ENCODE measurements around the gene DHRS7B.

The DHRS7B gene

DNA sequence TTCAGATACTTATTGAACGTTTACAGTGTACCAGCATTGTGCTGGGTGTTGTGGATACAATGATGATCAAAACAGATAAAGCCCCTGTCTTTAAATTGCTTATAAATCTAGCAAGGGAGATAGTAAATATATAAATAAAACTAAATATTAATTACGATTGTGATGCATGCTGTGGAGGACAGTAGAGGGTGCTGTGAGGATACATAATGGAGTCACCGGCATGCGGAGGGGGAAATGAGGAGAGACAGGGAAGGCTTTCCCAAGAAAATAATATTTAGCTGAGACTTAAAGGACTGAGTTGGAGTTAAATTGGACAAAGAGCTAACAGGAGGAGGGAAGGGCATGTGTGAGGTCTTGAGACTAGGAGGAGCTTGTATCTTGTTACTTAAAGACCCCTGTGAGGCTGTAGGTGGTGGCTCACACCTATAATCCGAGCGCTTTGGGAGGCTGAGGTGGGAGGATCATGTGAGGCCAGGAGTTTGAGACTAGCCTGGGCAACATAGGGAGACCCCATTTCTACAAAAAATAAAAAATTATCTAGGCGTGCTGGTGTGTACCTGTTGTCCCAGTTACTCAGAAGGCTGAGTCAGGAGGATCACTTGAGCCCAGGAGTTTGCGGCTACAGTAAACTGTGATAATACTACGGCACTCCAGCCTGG lies 2.4 kb downstream of the DHRS7B start:
- CTCF ChIA-PET, result interaction anchor here (0.5 to 1.9 kb wide), 5 partner anchors 10 to 163 kb away, joined by 4 to 7 read pairs (median 5); no protein-coding TSS in a partner anchor
- DNase-seq (ENCODE audit: extremely low spot score), result no peak
- POLR2A ChIA-PET, result interaction anchor here (1.0 to 2.2 kb wide), 3 partner anchors 30 to 147 kb away, joined by 4 to 8 read pairs (median 4); no protein-coding TSS in a partner anchor
- TF ChIP-seq LEF1 (IDR thresholded peaks at IDR 0.05; ENCODE audit: borderline replicate concordance) (no peak), FOXM1 (IDR thresholded peaks at IDR 0.05; ENCODE audit: borderline replicate concordance) (no peak), SUZ12 (IDR thresholded peaks at IDR 0.05) (no peak), ELF4 (IDR thresholded peaks at IDR 0.05) (no peak), TARDBP (IDR thresholded peaks at IDR 0.05) (no peak), ARNT (IDR thresholded peaks at IDR 0.05) (no peak), ZNF384 (IDR thresholded peaks at IDR 0.05) (no peak), FOXK2 (IDR thresholded peaks at IDR 0.05) (no peak), L3MBTL2 (conservative IDR thresholded peaks at IDR 0.05) (no peak)

DNA sequence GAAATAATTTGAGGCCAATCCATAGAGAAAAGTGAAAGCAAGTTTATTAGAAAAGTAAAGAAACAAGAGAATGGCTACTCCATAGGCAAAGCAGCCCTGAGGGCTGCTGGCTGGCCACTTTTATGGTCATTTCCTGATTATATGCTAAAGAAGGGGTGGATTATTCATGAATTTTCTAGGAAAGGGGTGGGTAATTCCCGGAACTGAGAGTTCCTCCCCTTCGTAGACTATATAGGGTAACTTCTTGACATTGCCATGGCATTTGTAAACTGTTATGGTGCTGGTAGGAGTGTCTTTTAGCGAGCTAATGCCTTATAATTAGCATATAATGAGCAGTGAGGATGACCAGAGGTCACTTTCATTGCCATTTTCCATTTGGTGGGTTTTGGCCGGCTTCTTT lies 4.4 kb downstream of the DHRS7B start:
- CTCF ChIA-PET, result interaction anchor here (1.0 kb wide), 1 partner anchor 11 kb away, joined by 4 read pairs; no protein-coding TSS in a partner anchor
- no peak for TF ChIP-seq FOXM1 (IDR thresholded peaks at IDR 0.05; ENCODE audit: borderline replicate concordance)
- TF ChIP-seq SP1 (IDR thresholded peaks at IDR 0.05), result no peak
- TF ChIP-seq ARNT (IDR thresholded peaks at IDR 0.05), result no peak
- no peak for TF ChIP-seq LEF1 (IDR thresholded peaks at IDR 0.05; ENCODE audit: borderline replicate concordance)
- TF ChIP-seq TARDBP (IDR thresholded peaks at IDR 0.05), result no peak
- no peak for TF ChIP-seq L3MBTL2 (conservative IDR thresholded peaks at IDR 0.05)
- TF ChIP-seq FOXA1 (IDR thresholded peaks at IDR 0.05), result no peak
- TF ChIP-seq, protein P1, sequence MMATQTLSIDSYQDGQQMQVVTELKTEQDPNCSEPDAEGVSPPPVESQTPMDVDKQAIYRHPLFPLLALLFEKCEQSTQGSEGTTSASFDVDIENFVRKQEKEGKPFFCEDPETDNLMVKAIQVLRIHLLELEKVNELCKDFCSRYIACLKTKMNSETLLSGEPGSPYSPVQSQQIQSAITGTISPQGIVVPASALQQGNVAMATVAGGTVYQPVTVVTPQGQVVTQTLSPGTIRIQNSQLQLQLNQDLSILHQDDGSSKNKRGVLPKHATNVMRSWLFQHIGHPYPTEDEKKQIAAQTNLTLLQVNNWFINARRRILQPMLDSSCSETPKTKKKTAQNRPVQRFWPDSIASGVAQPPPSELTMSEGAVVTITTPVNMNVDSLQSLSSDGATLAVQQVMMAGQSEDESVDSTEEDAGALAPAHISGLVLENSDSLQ (IDR thresholded peaks at IDR 0.05), result no peak
- TF ChIP-seq FOXK2 (IDR thresholded peaks at IDR 0.05), result no peak
- no peak for TF ChIP-seq BHLHE40 (IDR thresholded peaks at IDR 0.05; ENCODE audit: borderline replicate concordance)
- no peak for TF ChIP-seq NFRKB (IDR thresholded peaks at IDR 0.05)
- TF ChIP-seq HDGF (IDR thresholded peaks at IDR 0.05; ENCODE audit: borderline replicate concordance), result no peak
- TF ChIP-seq ZNF384 (IDR thresholded peaks at IDR 0.05), result no peak
- DNase-seq (ENCODE audit: extremely low spot score), result no peak
- POLR2A ChIA-PET, result interaction anchor here (1.7 kb wide), 1 partner anchor 82 kb away, joined by 4 read pairs; no protein-coding TSS in a partner anchor

DNA sequence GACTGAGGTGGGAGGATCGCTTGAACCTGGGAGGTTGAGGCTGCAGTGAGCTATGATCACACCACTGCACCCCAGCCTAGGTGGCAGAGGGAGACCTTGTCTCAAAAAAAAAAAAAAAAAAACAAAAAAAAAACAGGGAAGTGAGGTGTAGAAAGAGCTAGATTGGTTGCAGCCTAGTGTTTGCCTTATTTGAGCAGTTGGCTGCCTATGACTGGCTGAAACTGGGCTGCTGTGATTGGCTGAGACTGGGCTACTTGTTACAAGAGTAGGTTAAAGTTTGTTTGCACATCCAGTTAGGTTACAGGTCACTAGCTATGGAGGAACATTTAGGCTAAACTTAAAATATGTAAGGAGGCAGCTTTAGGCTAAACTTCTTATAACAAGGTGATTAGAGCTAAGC lies 5.7 kb downstream of the DHRS7B start:
- DNase-seq (ENCODE audit: extremely low spot score), result no peak
- no peak for TF ChIP-seq HDGF (IDR thresholded peaks at IDR 0.05; ENCODE audit: borderline replicate concordance)
- TF ChIP-seq, protein P1 (IDR thresholded peaks at IDR 0.05), result no peak
- no peak for TF ChIP-seq FOXA1 (IDR thresholded peaks at IDR 0.05)
- no peak for TF ChIP-seq FOXK2 (IDR thresholded peaks at IDR 0.05)
- no peak for TF ChIP-seq L3MBTL2 (conservative IDR thresholded peaks at IDR 0.05)
- no peak for TF ChIP-seq ARNT (IDR thresholded peaks at IDR 0.05)
- ChIA-PET CTCF (interaction anchor here (0.6 to 1.0 kb wide), 2 partner anchors 13 kb away, joined by 3 to 4 read pairs; no protein-coding TSS in a partner anchor), POLR2A (interaction anchor here (1.7 kb wide), 1 partner anchor 81 kb away, joined by 4 read pairs; no protein-coding TSS in a partner anchor)

DNA sequence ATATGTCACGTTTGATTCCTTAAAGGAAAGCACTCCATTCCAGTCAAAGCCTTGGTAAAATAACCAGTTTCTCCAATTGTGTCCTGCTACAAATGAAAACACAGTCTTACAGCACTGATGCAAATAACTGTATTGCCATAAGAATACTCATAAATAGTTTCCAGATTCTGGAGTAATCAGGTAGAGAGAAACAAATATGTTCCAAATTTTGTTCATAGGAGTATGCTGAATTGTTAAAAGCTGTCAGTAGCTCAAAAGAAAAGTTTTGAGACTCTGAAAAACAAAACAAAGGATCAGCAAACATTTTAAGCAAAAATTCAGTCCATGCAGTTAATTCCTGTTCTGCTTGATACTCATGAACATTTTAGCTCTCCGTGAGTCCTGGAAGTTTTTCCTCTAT lies 7.8 kb downstream of the DHRS7B start:
- POLR2A ChIA-PET, result no interaction called here
- TF ChIP-seq L3MBTL2 (conservative IDR thresholded peaks at IDR 0.05) (no peak), TARDBP (IDR thresholded peaks at IDR 0.05) (no peak), SP1 (IDR thresholded peaks at IDR 0.05) (no peak), FOXK2 (IDR thresholded peaks at IDR 0.05) (no peak), ZNF384 (IDR thresholded peaks at IDR 0.05) (no peak), ELF4 (IDR thresholded peaks at IDR 0.05) (no peak), HDGF (IDR thresholded peaks at IDR 0.05; ENCODE audit: borderline replicate concordance) (no peak)
- TF ChIP-seq, protein P1 (IDR thresholded peaks at IDR 0.05), result no peak
- DNase-seq (ENCODE audit: extremely low spot score), result no peak
- CTCF ChIA-PET, result no interaction called here

DNA sequence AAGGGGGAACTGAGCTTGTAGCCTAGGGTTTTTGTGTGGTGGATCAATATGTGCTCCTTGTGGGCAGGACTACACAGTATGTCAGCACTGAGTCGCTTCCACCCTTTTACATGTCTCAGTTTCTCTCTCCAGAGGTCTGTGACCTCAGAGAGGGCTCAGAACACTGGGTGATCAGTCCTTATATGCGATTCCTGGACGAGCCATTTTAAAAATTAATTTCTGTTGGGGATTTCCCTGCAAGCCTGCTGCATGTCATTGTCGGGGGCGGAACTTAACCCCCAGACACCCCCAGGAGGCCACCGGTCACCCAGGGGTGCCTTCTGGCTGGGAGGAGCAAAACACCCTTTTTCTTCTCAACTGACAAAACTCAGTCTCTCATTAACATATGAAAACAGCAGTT lies 14.1 kb downstream of the DHRS7B start:
- CTCF ChIA-PET, result no interaction called here
- TF ChIP-seq SP1 (IDR thresholded peaks at IDR 0.05) (no peak), FOXA1 (IDR thresholded peaks at IDR 0.05) (no peak), ELF4 (IDR thresholded peaks at IDR 0.05) (no peak), FOXK2 (IDR thresholded peaks at IDR 0.05) (no peak), HDGF (IDR thresholded peaks at IDR 0.05; ENCODE audit: borderline replicate concordance) (no peak), SUZ12 (IDR thresholded peaks at IDR 0.05) (no peak), FOXM1 (IDR thresholded peaks at IDR 0.05; ENCODE audit: borderline replicate concordance) (no peak), TARDBP (IDR thresholded peaks at IDR 0.05) (no peak), CTBP1 (IDR thresholded peaks at IDR 0.05; ENCODE audit: borderline replicate concordance) (no peak), L3MBTL2 (conservative IDR thresholded peaks at IDR 0.05) (no peak), NFRKB (IDR thresholded peaks at IDR 0.05) (no peak), LEF1 (IDR thresholded peaks at IDR 0.05; ENCODE audit: borderline replicate concordance) (no peak), BHLHE40 (IDR thresholded peaks at IDR 0.05; ENCODE audit: borderline replicate concordance) (no peak), ARNT (IDR thresholded peaks at IDR 0.05) (no peak), ZNF384 (IDR thresholded peaks at IDR 0.05) (no peak)
- TF ChIP-seq, protein P1 (IDR thresholded peaks at IDR 0.05), result no peak
- POLR2A ChIA-PET, result no interaction called here
- DNase-seq (ENCODE audit: extremely low spot score), result no peak

Data from HEK293T (cell line).